ENCODE data around the gene FHL2.

DNA sequence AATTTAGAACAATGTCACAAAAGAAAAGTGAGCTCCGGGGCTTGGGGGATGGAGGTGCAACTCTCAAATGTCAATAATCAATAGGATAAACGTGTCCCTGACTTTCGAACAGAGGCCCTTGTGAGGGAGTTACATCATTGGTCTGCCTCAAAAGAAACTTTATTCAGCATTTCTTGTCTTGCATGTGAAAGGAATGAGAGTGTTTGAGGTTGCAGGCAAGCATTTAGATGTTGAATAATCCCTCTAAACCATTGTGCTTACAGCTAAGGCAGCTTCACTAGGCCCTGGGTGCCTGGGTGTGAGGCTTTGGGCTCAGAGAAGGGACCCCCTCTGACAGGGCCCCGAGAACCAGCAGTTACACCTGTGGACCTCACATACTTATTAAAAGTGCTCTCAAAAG is 28.6 kb upstream of the FHL2 start:
- no peak for TF ChIP-seq POLR2A (IDR thresholded peaks at IDR 0.05)
- TF ChIP-seq, protein P1, sequence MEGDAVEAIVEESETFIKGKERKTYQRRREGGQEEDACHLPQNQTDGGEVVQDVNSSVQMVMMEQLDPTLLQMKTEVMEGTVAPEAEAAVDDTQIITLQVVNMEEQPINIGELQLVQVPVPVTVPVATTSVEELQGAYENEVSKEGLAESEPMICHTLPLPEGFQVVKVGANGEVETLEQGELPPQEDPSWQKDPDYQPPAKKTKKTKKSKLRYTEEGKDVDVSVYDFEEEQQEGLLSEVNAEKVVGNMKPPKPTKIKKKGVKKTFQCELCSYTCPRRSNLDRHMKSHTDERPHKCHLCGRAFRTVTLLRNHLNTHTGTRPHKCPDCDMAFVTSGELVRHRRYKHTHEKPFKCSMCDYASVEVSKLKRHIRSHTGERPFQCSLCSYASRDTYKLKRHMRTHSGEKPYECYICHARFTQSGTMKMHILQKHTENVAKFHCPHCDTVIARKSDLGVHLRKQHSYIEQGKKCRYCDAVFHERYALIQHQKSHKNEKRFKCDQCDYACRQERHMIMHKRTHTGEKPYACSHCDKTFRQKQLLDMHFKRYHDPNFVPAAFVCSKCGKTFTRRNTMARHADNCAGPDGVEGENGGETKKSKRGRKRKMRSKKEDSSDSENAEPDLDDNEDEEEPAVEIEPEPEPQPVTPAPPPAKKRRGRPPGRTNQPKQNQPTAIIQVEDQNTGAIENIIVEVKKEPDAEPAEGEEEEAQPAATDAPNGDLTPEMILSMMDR (IDR thresholded peaks at IDR 0.05), result no peak

All from thyroid gland (tissue), 4 donors.